CD1c-positive myeloid dendritic cell (primary cell): ENCODE data around the gene PEAR1.

ENCODE experiments used
- DNase-seq: peaks from one replicate; pipeline ENCODE4 v3.0.0-alpha.2; 2016; ENCODE audit errors: extremely low spot score

Gene PEAR1

GRCh38 chr1:156881663-156882062, 11.9 kb upstream of the PEAR1 start:
- no peak for DNase-seq

- DNase-seq, result no peak
These were observed 11.0 kb upstream of the PEAR1 start for GRCh38 chr1:156882543-156882942.

GRCh38 chr1:156883919-156884318, 9.6 kb upstream of the PEAR1 start:
- no peak for DNase-seq

- no peak for DNase-seq
These were observed 8.8 kb upstream of the PEAR1 start for GRCh38 chr1:156884560-156885184.

- no peak for DNase-seq
These were observed 8.2 kb upstream of the PEAR1 start for GRCh38 chr1:156885314-156885713.

- DNase-seq, result no peak
These were observed 7.6 kb upstream of the PEAR1 start for GRCh38 chr1:156885880-156886355.

- DNase-seq, result no peak
These were observed 6.8 kb upstream of the PEAR1 start for GRCh38 chr1:156886583-156887281.

- DNase-seq, result no peak
These were observed 6.2 kb upstream of the PEAR1 start for GRCh38 chr1:156887317-156887716.

- DNase-seq, result no peak
These were observed 5.8 kb upstream of the PEAR1 start for GRCh38 chr1:156887734-156888133.

- peak; percentile 77 for DNase-seq
These were observed 3.5 kb upstream of the PEAR1 start for GRCh38 chr1:156889802-156890580.

GRCh38 chr1:156892190-156893047, 1.1 kb upstream of the PEAR1 start:
- DNase-seq, result peak; percentile 89

GRCh38 chr1:156894001-156894400, 483 bp downstream of the PEAR1 start:
- no peak for DNase-seq

GRCh38 chr1:156894711-156895454, 1.4 kb downstream of the PEAR1 start:
- DNase-seq, result no peak

GRCh38 chr1:156895455-156895812, 1.9 kb downstream of the PEAR1 start:
- DNase-seq, result no peak

- no peak for DNase-seq
These were observed 2.4 kb downstream of the PEAR1 start for GRCh38 chr1:156895927-156896326.

- no peak for DNase-seq
These were observed 3.0 kb downstream of the PEAR1 start for GRCh38 chr1:156896490-156897033.

- DNase-seq, result no peak
These were observed 3.7 kb downstream of the PEAR1 start for GRCh38 chr1:156897078-156897825.

- peak; percentile 46 for DNase-seq
These were observed 4.6 kb downstream of the PEAR1 start for GRCh38 chr1:156898161-156898566.

- no peak for DNase-seq
These were observed 5.6 kb downstream of the PEAR1 start for GRCh38 chr1:156898971-156899664.
